ENCODE results near the gene ALX3.
A peak's percentile ranks its signal among the peaks of the same experiment; 100 is the strongest.

The ALX3 gene

GRCh38 chr1:110089561-110090275, 19.2 kb upstream of the ALX3 start:
- Histone ChIP-seq H3K4me1 (ENCODE audit: control insufficient read depth, insufficient read depth, low read length, unreplicated experiment) (no peaks in the 10 kb centered on the region), H3K27ac (ENCODE audit: low read depth, low read length) (no peak overlapping the region), H3K79me2 (ENCODE audit: control insufficient read depth, insufficient read depth, low read length, unreplicated experiment) (no peaks in the 10 kb centered on the region), H3K4me3 (ENCODE audit: low read depth, low read length) (no peak overlapping the region), H2AFZ (ENCODE audit: low read length, unreplicated experiment) (no peak overlapping the region), H3K27me3 (ENCODE audit: insufficient read depth, low read length) (peaks cover 15% of the 10 kb centered on the region), H3K36me3 (ENCODE audit: insufficient read depth, low read length) (no peaks in the 10 kb centered on the region)

- H3K27me3 ChIP-seq (ENCODE audit: insufficient read depth, low read length), result peaks cover 14% of the 10 kb centered on the region
- no peak overlapping the region for H2AFZ ChIP-seq (ENCODE audit: low read length, unreplicated experiment)
- no peak overlapping the region for H3K4me3 ChIP-seq (ENCODE audit: low read depth, low read length)
- no peaks in the 10 kb centered on the region for H3K36me3 ChIP-seq (ENCODE audit: insufficient read depth, low read length)
- H3K79me2 ChIP-seq (ENCODE audit: control insufficient read depth, insufficient read depth, low read length, unreplicated experiment), result no peaks in the 10 kb centered on the region
- no peak overlapping the region for H3K27ac ChIP-seq (ENCODE audit: low read depth, low read length)
- H3K4me1 ChIP-seq (ENCODE audit: control insufficient read depth, insufficient read depth, low read length, unreplicated experiment), result no peaks in the 10 kb centered on the region
Measured at GRCh38 chr1:110088739-110089316, 18.4 kb upstream of the ALX3 start.

GRCh38 chr1:110087812-110088738, 17.6 kb upstream of the ALX3 start:
- H3K36me3 ChIP-seq (ENCODE audit: insufficient read depth, low read length), result no peaks in the 10 kb centered on the region
- no peak overlapping the region for H3K27ac ChIP-seq (ENCODE audit: low read depth, low read length)
- no peak overlapping the region for H3K4me3 ChIP-seq (ENCODE audit: low read depth, low read length)
- H3K27me3 ChIP-seq (ENCODE audit: insufficient read depth, low read length), result peaks cover 20% of the 10 kb centered on the region
- no peaks in the 10 kb centered on the region for H3K79me2 ChIP-seq (ENCODE audit: control insufficient read depth, insufficient read depth, low read length, unreplicated experiment)
- no peaks in the 10 kb centered on the region for H3K4me1 ChIP-seq (ENCODE audit: control insufficient read depth, insufficient read depth, low read length, unreplicated experiment)
- H2AFZ ChIP-seq (ENCODE audit: low read length, unreplicated experiment), result no peak overlapping the region

- Histone ChIP-seq H3K4me1 (ENCODE audit: control insufficient read depth, insufficient read depth, low read length, unreplicated experiment) (no peaks in the 10 kb centered on the region), H3K79me2 (ENCODE audit: control insufficient read depth, insufficient read depth, low read length, unreplicated experiment) (no peaks in the 10 kb centered on the region), H3K4me3 (ENCODE audit: low read depth, low read length) (no peak overlapping the region), H3K27me3 (ENCODE audit: insufficient read depth, low read length) (peaks cover 27% of the 10 kb centered on the region), H2AFZ (ENCODE audit: low read length, unreplicated experiment) (no peak overlapping the region), H3K27ac (ENCODE audit: low read depth, low read length) (no peak overlapping the region), H3K36me3 (ENCODE audit: insufficient read depth, low read length) (no peaks in the 10 kb centered on the region)
Measured at GRCh38 chr1:110086961-110087360, 16.5 kb upstream of the ALX3 start.

- no peaks in the 10 kb centered on the region for H3K79me2 ChIP-seq (ENCODE audit: control insufficient read depth, insufficient read depth, low read length, unreplicated experiment)
- H3K27me3 ChIP-seq (ENCODE audit: insufficient read depth, low read length), result peaks cover 27% of the 10 kb centered on the region
- no peaks in the 10 kb centered on the region for H3K36me3 ChIP-seq (ENCODE audit: insufficient read depth, low read length)
- no peak overlapping the region for H3K4me3 ChIP-seq (ENCODE audit: low read depth, low read length)
- no peak overlapping the region for H3K27ac ChIP-seq (ENCODE audit: low read depth, low read length)
- H3K4me1 ChIP-seq (ENCODE audit: control insufficient read depth, insufficient read depth, low read length, unreplicated experiment), result no peaks in the 10 kb centered on the region
- H2AFZ ChIP-seq (ENCODE audit: low read length, unreplicated experiment), result no peak overlapping the region
Measured at GRCh38 chr1:110085671-110086070, 15.2 kb upstream of the ALX3 start.

GRCh38 chr1:110084227-110085078, 14.0 kb upstream of the ALX3 start:
- Histone ChIP-seq H3K27ac (ENCODE audit: low read depth, low read length) (no peak overlapping the region), H2AFZ (ENCODE audit: low read length, unreplicated experiment) (peak overlapping the region; percentile 90), H3K4me3 (ENCODE audit: low read depth, low read length) (peak overlapping the region; percentile 84), H3K4me1 (ENCODE audit: control insufficient read depth, insufficient read depth, low read length, unreplicated experiment) (no peaks in the 10 kb centered on the region), H3K27me3 (ENCODE audit: insufficient read depth, low read length) (peaks cover 27% of the 10 kb centered on the region), H3K79me2 (ENCODE audit: control insufficient read depth, insufficient read depth, low read length, unreplicated experiment) (no peaks in the 10 kb centered on the region), H3K36me3 (ENCODE audit: insufficient read depth, low read length) (no peaks in the 10 kb centered on the region)

GRCh38 chr1:110083866-110084226, 13.4 kb upstream of the ALX3 start:
- peaks cover 27% of the 10 kb centered on the region for H3K27me3 ChIP-seq (ENCODE audit: insufficient read depth, low read length)
- H3K36me3 ChIP-seq (ENCODE audit: insufficient read depth, low read length), result no peaks in the 10 kb centered on the region
- H3K27ac ChIP-seq (ENCODE audit: low read depth, low read length), result no peak overlapping the region
- H3K79me2 ChIP-seq (ENCODE audit: control insufficient read depth, insufficient read depth, low read length, unreplicated experiment), result no peaks in the 10 kb centered on the region
- peak overlapping the region; percentile 90 for H2AFZ ChIP-seq (ENCODE audit: low read length, unreplicated experiment)
- H3K4me1 ChIP-seq (ENCODE audit: control insufficient read depth, insufficient read depth, low read length, unreplicated experiment), result no peaks in the 10 kb centered on the region
- peak overlapping the region; percentile 84 for H3K4me3 ChIP-seq (ENCODE audit: low read depth, low read length)

GRCh38 chr1:110083061-110083865, 12.8 kb upstream of the ALX3 start:
- H3K4me3 ChIP-seq (ENCODE audit: low read depth, low read length), result peak overlapping the region; percentile 84
- H2AFZ ChIP-seq (ENCODE audit: low read length, unreplicated experiment), result peak overlapping the region; percentile 90
- H3K79me2 ChIP-seq (ENCODE audit: control insufficient read depth, insufficient read depth, low read length, unreplicated experiment), result no peaks in the 10 kb centered on the region
- no peaks in the 10 kb centered on the region for H3K4me1 ChIP-seq (ENCODE audit: control insufficient read depth, insufficient read depth, low read length, unreplicated experiment)
- H3K36me3 ChIP-seq (ENCODE audit: insufficient read depth, low read length), result no peaks in the 10 kb centered on the region
- peaks cover 27% of the 10 kb centered on the region for H3K27me3 ChIP-seq (ENCODE audit: insufficient read depth, low read length)
- H3K27ac ChIP-seq (ENCODE audit: low read depth, low read length), result no peak overlapping the region

GRCh38 chr1:110082477-110082876, 12.0 kb upstream of the ALX3 start:
- Histone ChIP-seq H3K4me1 (ENCODE audit: control insufficient read depth, insufficient read depth, low read length, unreplicated experiment) (no peaks in the 10 kb centered on the region), H3K27ac (ENCODE audit: low read depth, low read length) (no peak overlapping the region), H3K27me3 (ENCODE audit: insufficient read depth, low read length) (peaks cover 27% of the 10 kb centered on the region)

More at GRCh38 chr1:110082477-110082876, 12.0 kb upstream of the ALX3 start:
- Histone ChIP-seq H3K4me3 (ENCODE audit: low read depth, low read length) (no peak overlapping the region), H2AFZ (ENCODE audit: low read length, unreplicated experiment) (no peak overlapping the region), H3K36me3 (ENCODE audit: insufficient read depth, low read length) (no peaks in the 10 kb centered on the region), H3K79me2 (ENCODE audit: control insufficient read depth, insufficient read depth, low read length, unreplicated experiment) (no peaks in the 10 kb centered on the region)

Measured in ACC112 (cell line).